KOPT-K1 (cell line): ENCODE results near the gene MYO15B.
"Not testable (repeated sequence)": the region's sequence is repeated elsewhere in the genome, so short reads cannot be mapped to it uniquely, and the experiment has no call there.

Source experiments
- H3K27ac ChIP-seq: fragments of 200-600 bp; sonication (generic); 2 replicates; pipeline ENCODE4 v1.5.1; 2016; ENCODE audit warnings: antibody characterized with exemption, mild to moderate bottlenecking, low read depth, low read length; ENCODE audit not compliant: poor library complexity, severe bottlenecking
- H3K36me3 ChIP-seq: fragments of 200-600 bp; sonication (generic); 2 replicates; pipeline ENCODE4 v1.5.1; 2017; ENCODE audit warnings: antibody characterized with exemption, mild to moderate bottlenecking, low read length, moderate library complexity; ENCODE audit not compliant: insufficient read depth
- H3K9me3 ChIP-seq: fragments of 200-600 bp; sonication (generic); 2 replicates; pipeline ENCODE4 v1.5.1; 2017; ENCODE audit warnings: antibody characterized with exemption, low read length, mild to moderate bottlenecking; ENCODE audit not compliant: insufficient read depth, poor library complexity, severe bottlenecking

Gene MYO15B

GRCh38 chr17:75584849-75585175, 2.8 kb upstream of the MYO15B start:
- Histone ChIP-seq H3K36me3 (no peaks in the 10 kb centered on the region), H3K9me3 (peaks cover 8% of the 10 kb centered on the region), H3K27ac (no peak overlapping the region)

DNA sequence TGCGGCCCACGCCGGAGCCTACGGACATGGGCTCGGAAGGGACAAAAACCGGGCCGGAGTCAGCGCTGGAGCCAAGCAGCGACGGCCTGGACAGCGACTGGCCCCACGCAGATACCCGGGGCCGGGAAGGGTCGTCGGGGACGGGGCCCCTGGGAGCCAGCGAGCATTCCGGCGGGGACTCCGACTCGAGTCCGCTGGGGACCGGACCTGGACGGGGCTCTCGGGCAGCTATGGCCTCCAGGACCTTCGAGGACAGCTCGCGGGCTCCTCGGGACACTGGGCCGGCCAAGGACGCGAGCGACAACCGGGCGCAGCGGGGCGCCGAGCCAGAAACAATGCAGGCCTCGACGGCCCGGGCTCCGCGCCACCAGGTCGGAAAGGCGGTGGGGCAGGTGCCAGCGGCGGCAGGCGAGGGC, 1.0 kb downstream of the MYO15B start:
- H3K36me3 ChIP-seq, result no peaks in the 10 kb centered on the region
- no peaks in the 10 kb centered on the region for H3K9me3 ChIP-seq
- H3K27ac ChIP-seq, result peak overlapping the region; percentile 57

DNA sequence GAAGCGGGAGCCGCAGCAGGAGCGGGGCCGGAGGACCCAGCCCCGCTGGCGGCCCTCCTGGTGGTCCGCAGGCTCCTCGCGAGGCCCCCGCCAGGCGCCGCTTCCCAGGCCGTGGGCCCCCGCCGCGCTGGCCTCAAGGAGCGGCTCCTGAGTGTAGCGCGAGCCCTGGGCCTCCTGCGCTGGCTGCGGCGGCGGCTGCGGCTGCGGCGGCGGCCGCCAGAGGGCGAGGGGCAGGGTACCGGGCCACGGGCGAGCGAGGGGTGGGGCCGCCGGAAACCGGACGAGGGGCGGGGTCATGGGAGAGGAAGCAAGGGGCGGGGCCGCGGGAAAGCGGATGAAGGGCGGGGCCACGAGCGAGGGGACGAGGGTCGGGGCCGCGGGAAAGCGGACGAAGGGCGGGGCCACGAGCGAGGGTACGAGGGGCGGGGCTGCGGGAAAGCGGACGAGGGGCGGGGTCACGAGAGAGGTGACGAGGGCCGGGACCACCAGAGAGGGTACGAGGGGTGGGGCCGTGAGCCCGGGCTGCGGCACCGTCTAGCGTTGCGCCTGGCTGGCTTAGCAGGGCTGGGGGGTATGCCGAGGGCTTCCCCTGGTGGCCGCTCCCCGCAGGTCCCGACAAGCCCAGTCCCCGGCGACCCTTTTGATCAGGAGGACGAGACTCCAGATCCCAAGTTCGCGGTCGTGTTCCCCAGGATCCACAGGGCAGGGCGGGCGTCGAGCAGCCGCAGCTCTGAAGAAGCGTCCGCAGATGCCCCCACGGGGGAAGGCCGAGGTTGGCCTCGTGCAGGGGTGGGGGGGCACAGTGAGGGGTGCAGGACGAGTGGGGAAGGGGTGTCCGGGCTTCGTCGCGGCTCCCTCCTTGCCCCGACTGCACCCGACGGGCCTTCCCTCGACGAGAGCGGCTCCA, 1.7 kb downstream of the MYO15B start:
- H3K9me3 ChIP-seq, result no peaks in the 10 kb centered on the region
- H3K27ac ChIP-seq, result peak overlapping the region; percentile 57
- H3K36me3 ChIP-seq, result no peaks in the 10 kb centered on the region

DNA sequence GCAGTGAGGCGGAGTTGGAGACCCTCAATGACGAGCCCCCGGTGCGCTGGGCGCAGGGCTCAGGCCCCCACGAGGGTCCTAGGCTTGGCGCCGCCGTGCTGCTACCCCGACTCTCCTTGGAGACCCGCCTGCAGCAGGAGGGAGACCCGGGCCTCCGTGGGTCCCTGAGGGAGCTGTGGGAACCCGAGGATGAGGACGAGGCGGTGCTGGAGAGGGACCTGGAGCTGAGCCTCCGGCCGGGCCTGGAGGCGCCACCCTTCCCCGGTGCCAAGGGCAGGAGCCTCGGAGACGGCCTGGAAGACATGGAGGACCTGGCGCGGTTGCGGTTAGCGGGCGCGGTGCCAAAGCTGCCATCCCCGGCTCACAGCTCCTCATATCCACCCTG, 2.3 kb downstream of the MYO15B start:
- H3K9me3 ChIP-seq, result no peaks in the 10 kb centered on the region
- no peaks in the 10 kb centered on the region for H3K36me3 ChIP-seq
- H3K27ac ChIP-seq, result peak overlapping the region; percentile 57

DNA sequence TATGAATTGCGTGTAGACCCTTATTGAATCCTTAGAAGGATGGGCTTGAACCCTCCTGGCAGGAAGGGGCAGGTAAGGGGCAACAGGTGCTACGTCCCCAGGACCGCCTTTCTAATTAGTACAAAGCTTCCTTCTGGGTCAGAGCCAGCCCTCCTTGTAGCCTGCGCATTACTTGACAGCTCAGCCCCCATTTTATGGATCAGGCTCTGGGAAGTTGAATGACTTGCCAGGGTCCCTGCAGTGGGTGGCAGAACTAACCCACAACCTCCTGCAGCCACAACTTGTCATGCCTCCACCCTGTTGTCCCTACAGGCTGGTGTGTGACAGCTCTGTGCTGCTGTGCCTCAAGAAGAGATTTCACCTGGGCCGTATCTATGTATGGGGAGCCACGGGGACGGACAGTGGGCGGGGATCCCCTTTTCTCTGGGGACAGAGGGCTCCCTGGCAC, 2.7 kb downstream of the MYO15B start:
- no peaks in the 10 kb centered on the region for H3K9me3 ChIP-seq
- no peaks in the 10 kb centered on the region for H3K36me3 ChIP-seq
- no peak overlapping the region for H3K27ac ChIP-seq

- H3K9me3 ChIP-seq, result no peaks in the 10 kb centered on the region
- no peak overlapping the region for H3K27ac ChIP-seq
- no peaks in the 10 kb centered on the region for H3K36me3 ChIP-seq
Measured at GRCh38 chr17:75590849-75591721, 3.5 kb downstream of the MYO15B start.

- Histone ChIP-seq H3K9me3 (no peaks in the 10 kb centered on the region), H3K36me3 (no peaks in the 10 kb centered on the region)
Measured at GRCh38 chr17:75591722-75592302, 4.2 kb downstream of the MYO15B start.

DNA sequence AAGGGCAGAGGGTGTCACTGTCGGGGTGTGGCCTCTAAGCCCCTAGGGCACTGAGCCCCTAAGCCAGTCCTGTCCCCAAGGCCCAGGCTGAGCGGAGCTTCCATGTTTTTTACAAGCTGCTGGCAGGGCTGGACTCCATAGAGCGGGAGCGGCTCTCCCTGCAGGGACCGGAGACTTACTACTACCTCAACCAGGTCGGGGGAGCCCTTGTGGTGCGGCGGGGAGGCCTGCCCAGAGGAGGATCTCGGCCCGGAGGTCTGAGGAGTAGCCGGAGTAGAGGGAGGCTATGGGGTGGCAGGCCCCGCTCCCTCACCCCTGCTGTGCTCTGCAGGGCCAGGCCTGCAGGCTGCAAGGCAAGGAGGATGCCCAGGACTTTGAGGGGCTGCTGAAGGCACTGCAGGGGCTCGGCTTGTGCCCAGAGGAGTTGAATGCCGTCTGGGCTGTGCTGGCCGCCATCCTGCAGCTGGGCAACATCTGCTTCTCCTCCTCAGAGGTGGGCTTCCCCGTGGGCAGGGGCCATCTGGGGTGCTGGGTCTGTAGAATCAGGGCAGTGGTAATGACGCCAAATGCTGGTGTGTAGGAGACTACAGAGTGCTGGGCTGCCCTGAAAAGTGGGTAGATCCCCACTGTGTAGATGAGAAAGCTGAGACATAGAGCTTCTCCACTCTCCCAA, 4.9 kb downstream of the MYO15B start:
- H3K36me3 ChIP-seq, result no peaks in the 10 kb centered on the region
- H3K9me3 ChIP-seq, result no peaks in the 10 kb centered on the region
- no peak overlapping the region for H3K27ac ChIP-seq

More at GRCh38 chr17:75591722-75592302, 4.2 kb downstream of the MYO15B start:
- no peak overlapping the region for H3K27ac ChIP-seq

DNA sequence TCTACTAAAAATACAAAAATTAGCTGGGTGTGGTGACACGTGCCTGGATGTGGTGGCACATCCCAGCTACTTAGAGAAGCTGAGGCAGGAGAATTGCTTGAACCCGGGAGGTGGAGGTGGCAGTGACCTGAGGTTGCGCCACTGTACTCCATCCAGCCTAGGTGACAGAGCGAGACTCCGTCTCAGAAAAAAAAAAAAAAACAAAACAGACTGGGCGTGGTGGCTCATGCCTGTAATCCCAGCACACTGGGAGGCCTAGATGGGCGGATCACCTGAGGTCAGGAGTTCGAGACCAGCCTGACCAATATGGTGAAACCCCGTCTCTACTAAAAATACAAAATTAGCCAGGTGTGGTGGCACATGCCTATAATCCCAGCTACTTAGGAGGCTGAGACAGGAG, 5.8 kb downstream of the MYO15B start:
- not testable (repeated sequence) for H3K27ac ChIP-seq, H3K9me3 ChIP-seq, H3K36me3 ChIP-seq

DNA sequence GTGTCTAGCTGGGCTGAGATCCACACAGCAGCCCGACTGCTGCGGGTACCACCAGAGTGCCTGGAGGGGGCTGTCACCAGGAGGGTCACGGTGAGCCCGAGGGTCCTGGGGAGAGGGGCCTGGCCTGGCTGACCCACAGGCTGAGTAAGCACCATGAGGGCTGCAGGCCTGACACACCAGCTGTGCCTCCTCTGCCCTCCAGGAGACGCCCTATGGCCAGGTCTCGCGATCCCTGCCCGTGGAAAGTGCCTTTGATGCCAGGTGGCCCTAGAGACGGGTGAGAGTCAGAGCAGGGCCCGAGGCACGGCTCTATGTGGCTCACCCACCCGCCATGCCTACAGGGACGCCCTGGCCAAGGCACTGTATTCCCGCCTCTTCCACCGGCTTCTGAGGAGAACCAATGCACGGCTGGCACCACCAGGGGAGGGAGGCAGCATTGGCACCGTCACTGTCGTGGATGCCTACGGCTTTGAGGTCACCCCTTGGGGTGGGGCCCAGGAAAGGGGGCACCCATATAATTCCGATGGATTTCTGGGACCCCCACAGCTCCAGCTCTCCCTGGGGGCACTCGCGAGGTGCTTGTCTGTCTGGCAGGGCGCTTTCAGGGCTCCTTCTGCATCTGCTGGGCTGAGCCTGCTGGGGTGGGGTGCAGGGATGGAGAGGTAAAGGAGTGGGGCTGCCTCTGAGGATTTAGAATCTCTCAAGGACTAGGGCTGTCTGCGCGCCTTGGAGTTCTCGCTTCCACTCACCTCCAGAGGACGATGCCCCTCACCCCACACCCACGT, 7.1 kb downstream of the MYO15B start:
- no peaks in the 10 kb centered on the region for H3K36me3 ChIP-seq
- H3K9me3 ChIP-seq, result no peaks in the 10 kb centered on the region
- no peak overlapping the region for H3K27ac ChIP-seq

- H3K9me3 ChIP-seq, result no peaks in the 10 kb centered on the region
- no peak overlapping the region for H3K27ac ChIP-seq
- H3K36me3 ChIP-seq, result no peaks in the 10 kb centered on the region
Measured at GRCh38 chr17:75595284-75595919, 7.8 kb downstream of the MYO15B start.

DNA sequence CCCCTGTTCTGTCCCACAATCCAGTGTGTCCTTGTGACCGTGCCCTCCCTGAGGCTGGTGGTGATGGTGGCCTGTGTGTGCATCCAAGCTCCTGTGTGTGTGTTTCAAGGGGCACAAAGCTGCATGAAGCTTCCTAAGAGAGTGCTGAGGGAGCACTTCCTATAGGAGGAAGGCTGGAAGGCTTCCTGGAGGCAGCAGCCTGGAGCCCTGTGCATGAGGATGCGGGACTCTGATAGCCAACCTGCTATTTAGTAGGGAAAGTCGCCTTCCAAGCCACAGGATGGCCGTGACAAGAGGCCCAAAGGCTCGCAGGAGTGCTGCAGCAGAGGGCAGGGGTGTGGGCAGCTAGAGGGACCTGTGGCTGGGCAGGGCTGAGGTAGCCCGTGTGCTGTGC, 8.3 kb downstream of the MYO15B start:
- Histone ChIP-seq H3K9me3 (no peaks in the 10 kb centered on the region), H3K36me3 (no peaks in the 10 kb centered on the region), H3K27ac (no peak overlapping the region)

DNA sequence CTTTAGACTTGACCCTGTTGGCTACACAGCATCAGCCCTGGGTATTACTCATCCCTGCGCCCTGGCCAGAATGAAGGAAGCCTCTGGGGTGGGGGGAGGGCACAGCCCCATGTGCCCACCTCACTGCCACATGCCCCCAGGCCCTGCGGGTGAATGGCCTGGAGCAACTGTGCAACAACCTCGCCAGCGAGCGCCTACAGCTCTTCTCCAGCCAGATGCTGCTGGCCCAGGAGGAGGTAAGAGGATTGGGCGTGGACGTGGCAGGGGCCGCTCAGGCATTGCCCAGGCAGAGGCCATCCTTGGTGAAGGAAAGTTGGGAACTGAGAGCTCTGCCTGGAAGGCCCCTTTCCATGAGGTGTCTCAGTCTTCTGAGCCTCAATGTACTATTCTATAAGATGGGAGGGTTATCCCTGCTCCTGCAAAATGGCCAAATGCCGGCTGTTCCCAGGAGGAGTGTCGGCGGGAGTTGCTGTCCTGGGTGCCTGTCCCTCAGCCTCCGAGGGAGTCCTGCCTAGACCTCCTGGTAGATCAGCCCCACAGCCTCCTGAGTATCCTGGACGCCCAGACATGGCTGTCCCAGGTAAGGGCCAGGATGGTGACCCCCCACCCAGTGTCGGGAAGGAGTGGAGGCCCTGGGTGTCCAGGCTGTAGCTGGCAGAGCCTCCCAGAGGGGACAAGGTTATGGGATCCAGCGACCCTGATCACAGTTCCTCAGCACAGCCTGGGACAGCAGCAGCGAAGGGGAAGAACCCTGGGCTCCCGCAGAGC, 8.9 kb downstream of the MYO15B start:
- Histone ChIP-seq H3K9me3 (no peaks in the 10 kb centered on the region), H3K27ac (no peak overlapping the region), H3K36me3 (no peaks in the 10 kb centered on the region)
